ENCODE measurements around the gene CTNND2. TPM values are rescaled to one million over a fixed set of nuclear protein-coding genes. Genes with fewer than 3 reads are reported as not detected.
"Not testable (repeated sequence)": the region's sequence is repeated elsewhere in the genome, so short reads cannot be mapped to it uniquely, and the experiment has no call there.

CTNND2 gene
- total RNA-seq, 2 experiments from 2014 or later: not detected

GRCh38 chr5:11069041-11069440 is 835.2 kb downstream of the CTNND2 start:
- CTCF ChIA-PET: no interaction called here
- POLR2A ChIA-PET: no interaction called here

GRCh38 chr5:11065723-11066122 is 838.5 kb downstream of the CTNND2 start:
- CTCF ChIA-PET, POLR2A ChIA-PET: not testable (repeated sequence)

- POLR2A ChIA-PET: no interaction called here
- CTCF ChIA-PET: no interaction called here
Measured at GRCh38 chr5:11064763-11065450, 839.3 kb downstream of the CTNND2 start.

GRCh38 chr5:11062397-11062796 is 841.8 kb downstream of the CTNND2 start:
- CTCF ChIA-PET: no interaction called here
- POLR2A ChIA-PET: no interaction called here

- POLR2A ChIA-PET: no interaction called here
- CTCF ChIA-PET: no interaction called here
Measured at GRCh38 chr5:11056560-11056959, 847.7 kb downstream of the CTNND2 start.

GRCh38 chr5:11054014-11054413 is 850.2 kb downstream of the CTNND2 start:
- CTCF ChIA-PET: no interaction called here
- POLR2A ChIA-PET: no interaction called here

- ChIA-PET CTCF (no interaction called here), POLR2A (no interaction called here)
Measured at GRCh38 chr5:11052871-11053270, 851.4 kb downstream of the CTNND2 start.

GRCh38 chr5:11050596-11051304 is 853.5 kb downstream of the CTNND2 start:
- ChIA-PET CTCF (no interaction called here), POLR2A (no interaction called here)

- ChIA-PET POLR2A (no interaction called here), CTCF (no interaction called here)
Measured at GRCh38 chr5:11048760-11049159, 855.5 kb downstream of the CTNND2 start.

GRCh38 chr5:11047625-11048024 is 856.6 kb downstream of the CTNND2 start:
- CTCF ChIA-PET: no interaction called here
- POLR2A ChIA-PET: no interaction called here

- CTCF ChIA-PET: no interaction called here
- POLR2A ChIA-PET: no interaction called here
Measured at GRCh38 chr5:11047030-11047429, 857.2 kb downstream of the CTNND2 start.

- ChIA-PET POLR2A (no interaction called here), CTCF (no interaction called here)
Measured at GRCh38 chr5:11046160-11046559, 858.1 kb downstream of the CTNND2 start.

- CTCF ChIA-PET: no interaction called here
- POLR2A ChIA-PET: no interaction called here
Measured at GRCh38 chr5:11045411-11045810, 858.8 kb downstream of the CTNND2 start.

- ChIA-PET CTCF (no interaction called here), POLR2A (no interaction called here)
Measured at GRCh38 chr5:11044581-11044980, 859.7 kb downstream of the CTNND2 start.

- POLR2A ChIA-PET: no interaction called here
- CTCF ChIA-PET: no interaction called here
Measured at GRCh38 chr5:11043881-11044280, 860.4 kb downstream of the CTNND2 start.

- CTCF ChIA-PET: no interaction called here
Measured at GRCh38 chr5:11040345-11040744, 863.9 kb downstream of the CTNND2 start.

GRCh38 chr5:11038772-11039171 is 865.5 kb downstream of the CTNND2 start:
- POLR2A ChIA-PET: no interaction called here
- CTCF ChIA-PET: no interaction called here

More at GRCh38 chr5:11040345-11040744, 863.9 kb downstream of the CTNND2 start:
- POLR2A ChIA-PET: no interaction called here

- POLR2A ChIA-PET: no interaction called here
- CTCF ChIA-PET: no interaction called here
Measured at GRCh38 chr5:11037941-11038340, 866.3 kb downstream of the CTNND2 start.

- CTCF ChIA-PET: no interaction called here
Measured at GRCh38 chr5:11037080-11037479, 867.2 kb downstream of the CTNND2 start.

GRCh38 chr5:11030671-11031070 is 873.6 kb downstream of the CTNND2 start:
- CTCF ChIA-PET: no interaction called here

More at GRCh38 chr5:11037080-11037479, 867.2 kb downstream of the CTNND2 start:
- POLR2A ChIA-PET: no interaction called here

GRCh38 chr5:11027660-11028059 is 876.6 kb downstream of the CTNND2 start:
- POLR2A ChIA-PET: no interaction called here

More at GRCh38 chr5:11030671-11031070, 873.6 kb downstream of the CTNND2 start:
- POLR2A ChIA-PET: no interaction called here

GRCh38 chr5:11026543-11026942 is 877.7 kb downstream of the CTNND2 start:
- POLR2A ChIA-PET: no interaction called here
- CTCF ChIA-PET: no interaction called here

More at GRCh38 chr5:11027660-11028059, 876.6 kb downstream of the CTNND2 start:
- CTCF ChIA-PET: no interaction called here
